G401 (cell line): ENCODE results near the gene C17orf107. TPM values are rescaled to one million over a fixed set of nuclear protein-coding genes. Genes with fewer than 3 reads are reported as not detected.
A peak's percentile ranks its signal among the peaks of the same experiment; 100 is the strongest.
"Not testable (repeated sequence)": the region's sequence is repeated elsewhere in the genome, so short reads cannot be mapped to it uniquely, and the experiment has no call there.

Experiments
- DNase-seq: peaks from one replicate; pipeline ENCODE4 v3.0.0-alpha.2; 2015; ENCODE audit warnings: low spot score
- in situ Hi-C: cut with HindIII; loops from 2 replicates; pipeline ENCODE4 v1.10.0; 2016; ENCODE audit warnings: low sequenced_read_pairs, mixed read lengths
- total RNA-seq: library from RNA; depleted of rRNA; stranded (reverse); fragments of >200 nt; shearing (Covaris generic); gene quantifications from 2 replicates; pipeline ENCODE4 v1.2.3, GENCODE V29; 2014

C17orf107 gene
- total RNA-seq, 1 experiment from 2014 or later = not detected

DNA sequence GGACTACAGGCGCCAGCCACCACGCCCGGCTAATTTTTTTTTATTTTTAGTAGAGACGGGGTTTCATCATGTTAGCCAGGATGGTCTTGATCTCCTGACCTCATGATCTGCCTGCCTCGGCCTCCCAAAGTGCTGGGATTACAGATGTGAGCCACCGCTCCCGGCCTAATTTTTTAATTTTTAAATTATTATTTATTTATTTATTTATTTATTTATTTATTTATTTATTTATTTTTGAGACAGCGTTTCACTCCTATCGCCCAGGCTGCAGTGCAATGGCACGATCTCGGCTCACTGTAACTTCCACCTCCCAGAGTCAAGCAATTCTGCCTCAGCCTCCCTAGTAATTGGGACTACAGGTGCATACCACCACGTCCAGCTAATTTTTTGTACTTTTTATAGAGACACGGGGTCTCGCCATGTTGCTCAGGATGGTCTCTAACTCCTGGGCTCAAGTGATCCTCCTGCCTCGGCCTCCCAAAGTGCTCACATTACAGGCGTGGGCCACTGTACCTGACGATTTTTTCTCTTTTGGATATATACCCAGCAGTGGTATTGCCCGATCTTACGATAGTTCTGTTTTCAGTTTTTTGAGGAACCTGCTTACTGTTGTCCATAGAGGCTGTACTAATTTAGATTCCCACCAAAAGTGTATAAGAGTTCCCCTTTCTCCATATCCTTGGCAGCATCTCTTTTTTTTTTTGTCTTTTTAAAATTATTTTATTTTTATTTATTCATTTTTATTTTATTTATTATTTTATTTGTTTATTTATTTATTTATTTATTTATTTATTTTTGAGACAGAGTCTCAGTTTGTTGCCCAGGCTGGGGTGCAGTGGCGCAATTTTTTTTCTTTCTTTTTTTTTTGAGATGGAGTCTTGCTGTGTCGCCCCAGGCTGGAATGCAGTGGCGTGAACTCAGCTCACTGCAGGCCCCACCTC lies 30.0 kb upstream of the C17orf107 start:
- DNase-seq, in situ Hi-C loops: not testable (repeated sequence)

DNA sequence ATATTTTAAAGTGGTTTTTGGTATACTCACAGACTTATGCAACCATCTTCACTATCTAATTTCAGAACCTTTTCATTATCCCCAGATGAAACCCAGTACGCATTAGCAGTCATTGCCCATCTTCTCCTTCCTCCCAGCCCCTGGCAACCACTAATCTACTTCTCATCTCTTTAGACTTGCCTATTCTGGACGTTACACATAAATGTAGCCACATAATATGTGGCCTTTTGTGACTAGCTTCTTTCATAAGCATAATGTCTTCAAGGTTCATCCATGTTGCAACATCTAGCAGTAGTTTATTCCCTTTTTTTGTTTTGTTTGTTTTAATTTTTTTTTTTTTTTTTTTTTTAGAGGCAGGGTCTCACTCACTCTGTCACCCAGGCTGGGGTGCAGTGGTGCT lies 28.5 kb upstream of the C17orf107 start:
- DNase-seq = no peak
- in situ Hi-C loops = no loop called here

DNA sequence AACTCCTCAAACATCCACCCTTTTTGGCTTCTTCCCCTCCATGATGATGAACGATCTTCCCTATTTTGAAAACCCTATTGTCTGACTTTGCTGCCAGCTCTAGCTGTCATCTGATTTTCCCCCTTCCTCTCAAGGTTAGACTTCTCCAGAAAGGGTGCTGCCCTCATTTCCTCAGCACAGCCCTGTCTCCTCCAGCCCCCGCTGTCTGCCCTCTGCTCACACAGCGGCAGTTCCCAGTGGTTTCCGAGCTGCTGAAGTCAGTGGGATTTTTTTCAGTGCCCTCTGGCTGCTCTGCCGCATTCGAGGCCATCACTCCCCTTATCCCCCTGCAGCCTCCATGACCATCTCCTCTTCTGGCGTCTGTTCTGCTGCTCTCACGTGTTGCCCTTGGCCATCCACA lies 26.6 kb upstream of the C17orf107 start:
- DNase-seq = no peak
- in situ Hi-C loops = no loop called here

DNA sequence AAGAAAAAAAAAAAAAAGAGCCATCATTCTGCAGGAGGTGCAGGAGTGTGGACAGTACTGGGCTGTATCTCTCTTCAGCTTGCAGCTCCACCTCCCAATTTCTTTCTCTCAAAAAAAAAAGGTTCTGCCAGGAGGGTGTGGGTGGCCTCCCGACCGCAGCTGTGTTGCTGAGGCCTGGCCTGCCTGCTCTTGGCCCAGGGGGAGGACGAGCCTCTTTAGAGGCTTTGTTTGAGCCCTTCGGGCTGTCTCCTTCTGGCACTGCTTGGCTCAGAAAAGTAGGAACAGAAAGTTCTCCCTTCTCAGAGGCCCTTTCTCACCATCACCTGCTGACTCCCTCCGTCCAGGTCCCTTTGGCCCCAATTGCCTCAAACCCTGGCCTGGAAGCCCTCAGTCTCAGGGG lies 22.2 kb upstream of the C17orf107 start:
- DNase-seq = no peak
- in situ Hi-C loops = no loop called here

DNA sequence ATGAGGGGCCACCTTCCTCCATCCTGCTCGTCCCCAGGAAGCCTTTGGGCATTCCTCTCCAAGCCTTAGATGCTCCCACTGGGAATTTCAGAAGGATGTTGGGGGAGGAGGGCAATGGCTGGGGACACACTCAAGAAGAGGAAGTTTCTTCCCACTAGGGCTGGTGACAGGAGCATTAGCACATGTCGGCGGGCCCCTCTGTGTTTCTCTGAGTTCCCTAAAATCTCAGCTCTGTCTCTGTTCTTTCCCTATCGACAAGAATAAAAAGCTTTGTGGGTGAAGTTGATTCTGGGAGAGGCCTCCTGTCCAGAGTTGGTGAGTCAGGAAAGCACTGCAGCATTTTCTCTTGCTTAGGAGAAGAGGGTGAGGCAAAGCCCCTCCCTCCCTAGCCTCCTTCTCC lies 19.7 kb upstream of the C17orf107 start:
- DNase-seq = no peak
- in situ Hi-C loops = no loop called here

DNA sequence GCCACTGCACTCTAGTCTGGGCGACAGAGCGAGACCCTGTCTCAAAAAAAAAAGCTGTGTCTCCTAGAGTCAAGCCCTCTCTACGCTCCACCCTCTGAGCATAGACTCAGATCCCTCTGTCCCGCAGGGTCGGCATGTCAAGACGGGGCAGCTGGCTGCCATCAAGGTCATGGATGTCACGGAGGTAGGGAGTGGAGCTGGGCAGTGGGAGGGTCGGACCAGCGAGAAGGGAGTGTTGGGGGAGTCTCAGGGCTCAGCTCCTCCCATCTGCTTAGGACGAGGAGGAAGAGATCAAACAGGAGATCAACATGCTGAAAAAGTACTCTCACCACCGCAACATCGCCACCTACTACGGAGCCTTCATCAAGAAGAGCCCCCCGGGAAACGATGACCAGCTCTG lies 18.5 kb upstream of the C17orf107 start:
- in situ Hi-C loops = no loop called here
- DNase-seq = no peak

DNA sequence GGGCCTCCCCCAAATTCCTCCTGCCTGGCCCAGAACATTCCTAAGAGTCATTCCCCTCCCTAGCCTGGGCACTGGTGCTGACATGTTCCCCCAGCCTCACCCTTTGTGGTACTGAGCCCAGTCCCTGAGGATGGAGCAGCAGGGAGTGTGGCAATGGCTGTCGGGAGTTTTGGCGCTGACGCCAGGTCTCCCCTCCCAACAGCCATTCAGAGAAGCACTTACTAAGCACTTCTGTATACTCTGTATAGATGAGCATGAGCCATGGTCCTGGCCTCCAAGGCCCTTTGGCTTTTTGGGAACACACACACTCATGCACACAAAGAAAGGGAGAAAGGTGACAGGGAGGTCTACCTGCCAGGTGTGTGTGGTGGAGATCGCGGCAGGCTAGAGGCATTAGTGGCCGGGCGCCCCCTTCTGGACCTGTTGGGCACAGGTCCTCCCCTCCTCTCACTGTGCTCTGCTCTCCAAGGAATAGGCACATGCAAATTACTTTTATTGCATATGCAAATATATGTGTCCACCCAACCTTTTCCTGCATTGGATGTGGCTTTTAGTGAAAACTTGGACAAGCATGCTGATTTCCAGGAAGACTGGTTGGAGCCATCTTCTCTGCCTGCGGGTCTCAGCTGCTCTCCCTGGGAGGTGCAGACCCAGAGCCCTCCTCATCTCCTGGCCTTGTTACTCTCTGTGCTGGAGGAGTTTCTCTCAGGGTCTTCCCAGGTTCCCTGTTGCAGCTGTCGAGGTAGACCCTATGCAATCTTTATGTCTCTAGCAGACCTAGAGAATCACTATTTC lies 17.4 kb upstream of the C17orf107 start:
- peak; percentile 69 for DNase-seq
- in situ Hi-C loops = no loop called here

DNA sequence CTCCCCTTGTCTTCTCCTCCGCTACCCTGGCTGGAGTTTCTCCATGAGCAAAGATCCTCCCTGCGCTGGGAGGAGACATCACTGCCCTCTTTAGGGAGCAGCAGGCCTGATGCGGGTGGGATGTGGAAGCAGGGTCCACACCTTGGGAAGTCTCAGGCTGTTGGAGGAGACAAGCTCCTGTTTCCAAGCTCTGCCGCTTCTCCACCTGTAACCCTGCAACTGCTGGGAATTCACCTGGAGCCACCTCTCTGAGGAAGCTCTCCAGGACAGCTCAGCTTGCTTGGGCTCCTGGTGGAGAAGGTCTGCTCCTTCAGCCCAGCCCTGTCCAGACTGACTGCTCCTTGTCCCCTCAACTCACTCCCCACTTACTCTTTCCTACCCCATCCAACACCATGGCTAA lies 14.8 kb upstream of the C17orf107 start:
- in situ Hi-C loops = no loop called here
- DNase-seq = no peak

DNA sequence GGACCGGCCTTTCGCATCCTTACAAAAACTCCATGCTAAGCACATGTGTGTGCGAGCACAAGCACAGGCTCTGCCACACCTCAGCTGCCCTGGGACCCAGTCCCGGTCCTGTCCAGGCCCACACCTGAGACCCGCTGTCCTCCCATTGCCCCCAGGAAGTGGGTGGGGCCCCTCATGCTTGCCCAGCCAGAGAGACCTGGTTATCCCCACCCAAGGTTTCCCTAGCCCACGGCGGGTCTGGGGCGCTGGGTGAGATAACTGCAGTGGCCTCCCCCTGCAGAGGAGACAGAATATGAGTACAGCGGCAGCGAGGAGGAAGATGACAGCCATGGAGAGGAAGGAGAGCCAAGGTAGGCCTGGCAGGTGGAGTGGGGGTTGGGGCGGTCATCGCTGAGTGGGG lies 12.5 kb upstream of the C17orf107 start:
- DNase-seq = no peak
- in situ Hi-C loops = no loop called here

DNA sequence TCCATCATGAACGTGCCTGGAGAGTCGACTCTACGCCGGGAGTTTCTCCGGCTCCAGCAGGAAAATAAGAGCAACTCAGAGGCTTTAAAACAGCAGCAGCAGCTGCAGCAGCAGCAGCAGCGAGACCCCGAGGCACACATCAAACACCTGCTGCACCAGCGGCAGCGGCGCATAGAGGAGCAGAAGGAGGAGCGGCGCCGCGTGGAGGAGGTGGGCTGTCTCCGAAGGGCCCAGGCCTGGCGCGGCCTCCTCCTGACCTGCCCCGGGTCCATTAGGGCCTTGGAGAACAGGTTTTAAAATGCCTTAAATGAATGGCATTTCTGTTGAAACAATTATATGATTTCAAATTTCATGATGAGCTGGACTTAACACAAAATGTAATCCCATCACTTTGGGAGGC lies 11.8 kb upstream of the C17orf107 start:
- in situ Hi-C loops = no loop called here
- DNase-seq = no peak

DNA sequence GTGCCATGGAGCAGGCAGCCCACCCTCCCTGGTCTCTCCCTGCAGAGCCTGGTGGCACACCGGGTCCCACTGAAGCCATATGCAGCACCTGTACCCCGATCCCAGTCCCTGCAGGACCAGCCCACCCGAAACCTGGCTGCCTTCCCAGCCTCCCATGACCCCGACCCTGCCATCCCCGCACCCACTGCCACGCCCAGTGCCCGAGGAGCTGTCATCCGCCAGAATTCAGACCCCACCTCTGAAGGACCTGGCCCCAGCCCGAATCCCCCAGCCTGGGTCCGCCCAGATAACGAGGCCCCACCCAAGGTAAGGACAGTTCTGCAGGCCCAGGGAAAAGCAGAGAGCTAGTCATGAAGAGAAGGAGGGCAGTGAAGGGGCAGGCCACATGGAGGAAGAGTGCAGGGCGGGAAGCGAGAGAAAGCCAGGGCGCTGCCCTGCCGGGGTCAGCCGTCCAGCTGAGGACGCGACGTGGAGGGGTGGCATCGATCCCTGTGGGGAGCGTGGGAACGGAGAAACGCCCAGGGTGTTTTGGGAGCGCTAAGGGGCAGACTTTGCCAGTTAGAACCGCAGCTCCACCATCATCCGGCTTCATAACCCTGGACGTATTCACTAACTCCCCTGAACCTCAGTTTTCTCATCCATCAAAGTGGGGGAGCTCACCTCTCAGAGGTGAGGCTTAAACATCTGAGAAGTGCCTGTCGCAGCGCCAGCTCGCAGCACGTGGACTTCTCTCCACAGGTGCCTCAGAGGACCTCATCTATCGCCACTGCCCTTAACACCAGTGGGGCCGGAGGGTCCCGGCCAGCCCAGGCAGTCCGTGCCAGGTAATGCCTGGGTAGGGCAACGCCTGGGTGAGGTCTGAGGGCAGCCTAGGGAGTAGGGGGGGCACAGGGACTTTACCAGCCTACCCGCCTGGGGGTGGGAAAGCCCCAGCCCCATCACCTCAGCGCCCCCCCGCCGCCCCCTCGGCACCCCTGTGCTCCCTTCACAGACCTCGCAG lies 7.6 kb upstream of the C17orf107 start:
- DNase-seq = no peak
- in situ Hi-C loops = no loop called here

DNA sequence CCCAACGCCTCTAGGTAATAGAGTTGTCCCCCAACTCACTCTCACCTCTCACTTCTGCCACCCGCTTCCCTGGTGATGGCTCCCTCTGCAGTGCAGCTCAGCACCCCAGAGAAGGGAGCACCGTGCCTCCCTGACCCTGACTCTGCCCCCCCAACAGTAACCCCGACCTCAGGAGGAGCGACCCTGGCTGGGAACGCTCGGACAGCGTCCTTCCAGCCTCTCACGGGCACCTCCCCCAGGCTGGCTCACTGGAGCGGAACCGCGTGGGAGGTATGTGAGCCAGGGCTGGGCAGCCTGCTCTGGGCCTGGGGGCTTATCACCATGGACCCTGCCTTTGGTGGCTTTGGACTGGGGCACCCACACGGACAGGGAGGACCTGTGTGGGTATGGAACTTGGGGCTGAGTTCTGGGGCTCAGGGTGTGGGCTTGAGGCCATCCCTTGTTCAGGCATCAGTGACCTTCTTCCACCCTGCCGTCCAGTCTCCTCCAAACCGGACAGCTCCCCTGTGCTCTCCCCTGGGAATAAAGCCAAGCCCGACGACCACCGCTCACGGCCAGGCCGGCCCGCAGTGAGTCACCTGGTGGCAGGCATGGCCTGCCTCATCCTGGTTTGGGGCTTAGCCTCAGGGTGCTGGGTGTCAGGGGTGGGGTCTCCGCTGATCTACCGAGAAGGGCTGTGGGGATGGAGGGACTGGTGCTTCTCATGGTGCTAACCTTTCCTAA lies 6.7 kb upstream of the C17orf107 start:
- DNase-seq = no peak
- in situ Hi-C loops = no loop called here

DNA sequence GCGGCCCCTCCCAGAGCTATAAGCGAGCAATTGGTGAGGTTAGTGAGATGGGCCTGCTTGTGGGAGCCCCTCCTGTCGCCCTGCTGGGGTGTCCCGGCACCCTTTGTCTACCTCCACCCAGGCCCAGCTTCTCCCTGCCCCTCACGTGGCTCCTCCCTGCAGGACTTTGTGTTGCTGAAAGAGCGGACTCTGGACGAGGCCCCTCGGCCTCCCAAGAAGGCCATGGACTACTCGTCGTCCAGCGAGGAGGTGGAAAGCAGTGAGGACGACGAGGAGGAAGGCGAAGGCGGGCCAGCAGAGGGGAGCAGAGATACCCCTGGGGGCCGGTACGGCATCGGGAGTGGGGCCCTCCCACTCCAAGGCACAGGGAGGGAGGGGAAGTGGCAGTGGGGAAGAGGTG lies 6.1 kb upstream of the C17orf107 start:
- no peak for DNase-seq
- in situ Hi-C loops = no loop called here

DNA sequence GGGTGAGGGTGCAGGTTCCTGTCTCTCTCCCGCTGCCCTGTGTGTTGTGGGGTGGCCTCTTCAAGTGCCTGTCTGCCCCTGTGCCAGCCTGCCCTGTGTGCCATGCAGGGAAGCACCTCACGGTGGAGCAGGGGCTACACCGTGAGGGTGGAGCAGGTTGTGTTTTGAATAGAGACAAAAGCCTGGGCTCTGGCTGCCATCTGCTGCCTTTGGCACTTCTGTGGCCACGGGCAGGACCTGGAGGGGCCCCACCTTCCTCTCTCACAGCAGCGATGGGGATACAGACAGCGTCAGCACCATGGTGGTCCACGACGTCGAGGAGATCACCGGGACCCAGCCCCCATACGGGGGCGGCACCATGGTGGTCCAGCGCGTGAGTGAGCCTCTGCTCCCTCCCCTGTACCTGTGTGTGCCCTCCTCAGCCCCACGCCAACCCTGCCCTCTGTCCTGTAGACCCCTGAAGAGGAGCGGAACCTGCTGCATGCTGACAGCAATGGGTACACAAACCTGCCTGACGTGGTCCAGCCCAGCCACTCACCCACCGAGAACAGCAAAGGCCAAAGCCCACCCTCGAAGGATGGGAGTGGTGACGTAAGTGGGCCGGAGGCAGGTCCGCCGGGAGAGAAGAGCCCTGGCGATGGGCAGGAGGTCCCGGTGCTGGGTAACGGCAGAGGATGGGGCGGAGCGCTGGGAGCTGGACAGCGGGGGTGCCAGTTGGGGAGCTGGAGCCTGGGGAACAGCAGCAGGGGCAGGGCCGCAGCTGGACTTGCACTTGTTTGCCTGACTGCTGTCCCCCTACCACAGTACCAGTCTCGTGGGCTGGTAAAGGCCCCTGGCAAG lies 5.4 kb upstream of the C17orf107 start:
- in situ Hi-C loops = no loop called here
- DNase-seq = no peak

DNA sequence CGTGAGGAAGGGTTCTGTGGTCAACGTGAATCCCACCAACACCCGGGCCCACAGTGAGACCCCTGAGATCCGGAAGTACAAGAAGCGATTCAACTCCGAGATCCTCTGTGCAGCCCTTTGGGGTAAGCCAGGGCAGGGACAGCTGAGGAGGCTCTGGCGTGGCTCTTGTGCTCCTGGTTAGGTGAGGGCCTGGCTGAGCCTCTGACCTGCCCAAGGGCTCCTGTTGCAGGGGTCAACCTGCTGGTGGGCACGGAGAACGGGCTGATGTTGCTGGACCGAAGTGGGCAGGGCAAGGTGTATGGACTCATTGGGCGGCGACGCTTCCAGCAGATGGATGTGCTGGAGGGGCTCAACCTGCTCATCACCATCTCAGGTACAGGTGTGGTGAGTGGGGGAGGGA lies 4.2 kb upstream of the C17orf107 start:
- no peak for DNase-seq
- in situ Hi-C loops = no loop called here

DNA sequence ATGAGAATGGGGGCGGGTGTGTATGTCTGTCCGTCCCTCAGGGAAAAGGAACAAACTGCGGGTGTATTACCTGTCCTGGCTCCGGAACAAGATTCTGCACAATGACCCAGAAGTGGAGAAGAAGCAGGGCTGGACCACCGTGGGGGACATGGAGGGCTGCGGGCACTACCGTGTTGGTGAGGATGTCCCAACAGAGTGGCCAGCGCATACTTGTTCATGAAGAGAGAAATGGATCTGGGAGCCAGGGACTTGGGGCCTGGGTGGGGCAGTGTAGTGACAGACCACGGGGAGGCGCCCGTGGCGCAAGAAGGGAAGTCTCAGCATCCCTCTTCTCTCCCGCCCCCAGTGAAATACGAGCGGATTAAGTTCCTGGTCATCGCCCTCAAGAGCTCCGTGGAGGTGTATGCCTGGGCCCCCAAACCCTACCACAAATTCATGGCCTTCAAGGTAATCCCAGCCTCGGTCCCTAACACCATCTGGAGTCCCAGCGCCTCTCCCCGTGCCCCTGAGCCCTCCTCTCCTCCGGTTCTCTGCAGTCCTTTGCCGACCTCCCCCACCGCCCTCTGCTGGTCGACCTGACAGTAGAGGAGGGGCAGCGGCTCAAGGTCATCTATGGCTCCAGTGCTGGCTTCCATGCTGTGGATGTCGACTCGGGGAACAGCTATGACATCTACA lies 3.5 kb upstream of the C17orf107 start:
- in situ Hi-C loops = no loop called here

More for the DNA sequence above, 3.5 kb upstream of the C17orf107 start:
- DNase-seq = no peak
